ENCODE data around the gene TSHZ2.
"Not testable (repeated sequence)": the region's sequence is repeated elsewhere in the genome, so short reads cannot be mapped to it uniquely, and the experiment has no call there.

Gene TSHZ2

GRCh38 chr20:53084408-53084997 is 112.3 kb downstream of the TSHZ2 start:
- no peak for DNase-seq (ENCODE audit: extremely low read depth, low read depth)
- TF ChIP-seq, protein P1, sequence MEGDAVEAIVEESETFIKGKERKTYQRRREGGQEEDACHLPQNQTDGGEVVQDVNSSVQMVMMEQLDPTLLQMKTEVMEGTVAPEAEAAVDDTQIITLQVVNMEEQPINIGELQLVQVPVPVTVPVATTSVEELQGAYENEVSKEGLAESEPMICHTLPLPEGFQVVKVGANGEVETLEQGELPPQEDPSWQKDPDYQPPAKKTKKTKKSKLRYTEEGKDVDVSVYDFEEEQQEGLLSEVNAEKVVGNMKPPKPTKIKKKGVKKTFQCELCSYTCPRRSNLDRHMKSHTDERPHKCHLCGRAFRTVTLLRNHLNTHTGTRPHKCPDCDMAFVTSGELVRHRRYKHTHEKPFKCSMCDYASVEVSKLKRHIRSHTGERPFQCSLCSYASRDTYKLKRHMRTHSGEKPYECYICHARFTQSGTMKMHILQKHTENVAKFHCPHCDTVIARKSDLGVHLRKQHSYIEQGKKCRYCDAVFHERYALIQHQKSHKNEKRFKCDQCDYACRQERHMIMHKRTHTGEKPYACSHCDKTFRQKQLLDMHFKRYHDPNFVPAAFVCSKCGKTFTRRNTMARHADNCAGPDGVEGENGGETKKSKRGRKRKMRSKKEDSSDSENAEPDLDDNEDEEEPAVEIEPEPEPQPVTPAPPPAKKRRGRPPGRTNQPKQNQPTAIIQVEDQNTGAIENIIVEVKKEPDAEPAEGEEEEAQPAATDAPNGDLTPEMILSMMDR (IDR thresholded peaks at IDR 0.05; ENCODE audit: low read depth, low read length) = no peak

- TF ChIP-seq, protein P1 (IDR thresholded peaks at IDR 0.05; ENCODE audit: low read depth, low read length) = no peak
- no peak for DNase-seq (ENCODE audit: extremely low read depth, low read depth)
These were observed 113.6 kb downstream of the TSHZ2 start for GRCh38 chr20:53085720-53086119.

DNA sequence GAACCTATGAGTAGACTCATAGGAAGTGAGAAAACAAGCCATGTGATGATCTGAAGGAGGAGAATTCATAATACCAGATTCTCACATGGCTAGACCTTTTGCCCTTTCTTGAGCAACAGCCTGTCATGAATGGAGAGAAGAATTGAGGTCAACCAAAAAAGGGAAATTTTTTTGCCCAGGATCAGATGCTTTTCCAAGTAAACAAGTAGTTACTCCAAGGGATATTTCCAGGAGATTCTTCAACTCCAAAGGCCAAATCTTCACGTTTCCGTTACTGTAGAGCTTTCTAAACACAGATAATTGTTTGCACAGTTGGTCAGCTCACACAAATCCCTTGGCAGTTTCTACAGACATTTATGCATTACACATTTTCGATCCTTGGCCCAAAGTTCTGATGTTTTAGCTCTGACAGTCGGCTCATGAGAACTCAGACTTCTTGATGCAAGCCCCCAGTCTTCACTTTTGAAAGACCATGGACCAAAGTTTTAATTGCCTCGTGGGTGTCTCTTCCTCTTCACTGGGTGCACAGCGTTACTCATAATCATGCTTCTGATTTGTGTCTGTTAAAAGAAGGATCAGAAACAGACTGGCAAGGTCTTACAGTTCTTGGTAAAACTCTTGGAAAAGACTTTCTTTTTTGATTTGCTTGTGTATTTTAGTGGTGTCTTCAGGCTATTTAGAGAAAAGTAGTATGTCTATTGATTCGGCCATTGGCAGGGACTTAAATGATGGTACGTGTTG is 115.0 kb downstream of the TSHZ2 start:
- no peak for DNase-seq (ENCODE audit: extremely low read depth, low read depth)
- TF ChIP-seq, protein P1 (IDR thresholded peaks at IDR 0.05; ENCODE audit: low read depth, low read length) = no peak

GRCh38 chr20:53088786-53089185 is 116.6 kb downstream of the TSHZ2 start:
- no peak for DNase-seq (ENCODE audit: extremely low read depth, low read depth)

DNA sequence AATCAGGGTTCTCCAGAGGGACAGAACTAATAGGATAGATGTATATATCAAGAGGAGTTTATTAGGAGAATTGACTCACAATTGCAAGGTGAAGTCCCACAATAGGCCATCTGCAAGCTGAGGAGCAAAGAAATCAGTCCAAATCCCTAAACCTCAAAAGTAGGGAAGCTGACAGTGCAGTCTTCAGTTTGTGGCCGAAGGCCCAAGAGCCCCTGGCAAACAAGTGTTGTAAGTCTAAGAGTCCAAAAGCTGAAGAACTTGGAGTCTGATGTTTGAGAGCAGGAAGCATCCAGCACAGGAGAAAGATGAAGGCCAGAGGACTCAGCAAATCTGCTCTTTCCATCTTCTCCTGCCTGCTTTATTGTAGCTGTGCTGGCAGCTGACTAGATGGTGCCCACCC is 117.7 kb downstream of the TSHZ2 start:
- not testable (repeated sequence) for DNase-seq (ENCODE audit: extremely low read depth, low read depth)

More at GRCh38 chr20:53088786-53089185, 116.6 kb downstream of the TSHZ2 start:
- TF ChIP-seq, protein P1 (IDR thresholded peaks at IDR 0.05; ENCODE audit: low read depth, low read length) = no peak

GRCh38 chr20:53091789-53092188 is 119.6 kb downstream of the TSHZ2 start:
- no peak for DNase-seq (ENCODE audit: extremely low read depth, low read depth)
- TF ChIP-seq, protein P1 (IDR thresholded peaks at IDR 0.05; ENCODE audit: low read depth, low read length) = no peak

DNA sequence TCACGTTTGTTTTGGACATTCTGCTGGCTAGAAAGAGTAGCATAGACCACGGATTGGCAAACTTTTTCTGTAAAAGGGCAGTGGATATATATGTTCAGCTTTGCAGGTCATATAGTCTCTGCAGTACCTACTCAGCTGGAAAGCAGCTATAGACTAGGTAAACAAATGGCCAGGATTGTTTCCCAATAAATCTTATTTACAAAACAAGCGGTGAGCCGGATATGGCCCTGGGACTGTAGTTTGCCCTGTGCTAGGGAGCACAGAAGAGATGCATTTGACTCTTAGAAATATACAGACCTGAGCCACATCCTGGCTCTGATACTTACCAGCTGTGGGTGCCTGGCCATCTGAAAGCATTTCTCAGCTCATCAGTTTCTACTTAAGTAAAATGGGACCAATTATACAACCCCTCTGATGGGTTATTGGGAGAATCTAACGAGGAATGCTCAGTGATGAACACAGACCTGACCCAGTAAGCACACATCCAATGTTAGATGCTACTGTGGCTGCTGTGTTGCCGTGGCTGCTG is 120.7 kb downstream of the TSHZ2 start:
- TF ChIP-seq, protein P1 (IDR thresholded peaks at IDR 0.05; ENCODE audit: low read depth, low read length) = no peak
- DNase-seq (ENCODE audit: extremely low read depth, low read depth) = no peak
